HG02763 (cell line): Measurements from ENCODE around the gene PARVB.

Experiments
- ATAC-seq: cut with Tn5 transposase; IDR thresholded peaks from one replicate; pipeline ENCODE4 v1.9.1; 2021; ENCODE audit warnings: mild to moderate bottlenecking, moderate library complexity; ENCODE audit not compliant: unreplicated experiment

The PARVB gene

GRCh38 chr22:44026630-44027511, 2.8 kb downstream of the PARVB start:
- ATAC-seq = peak; percentile 47

- ATAC-seq = no peak
Observed at GRCh38 chr22:44028091-44028490, 4.0 kb downstream of the PARVB start.

GRCh38 chr22:44029069-44029468, 5.0 kb downstream of the PARVB start:
- no peak for ATAC-seq

- ATAC-seq = no peak
Observed at GRCh38 chr22:44030051-44030701, 6.1 kb downstream of the PARVB start.

DNA sequence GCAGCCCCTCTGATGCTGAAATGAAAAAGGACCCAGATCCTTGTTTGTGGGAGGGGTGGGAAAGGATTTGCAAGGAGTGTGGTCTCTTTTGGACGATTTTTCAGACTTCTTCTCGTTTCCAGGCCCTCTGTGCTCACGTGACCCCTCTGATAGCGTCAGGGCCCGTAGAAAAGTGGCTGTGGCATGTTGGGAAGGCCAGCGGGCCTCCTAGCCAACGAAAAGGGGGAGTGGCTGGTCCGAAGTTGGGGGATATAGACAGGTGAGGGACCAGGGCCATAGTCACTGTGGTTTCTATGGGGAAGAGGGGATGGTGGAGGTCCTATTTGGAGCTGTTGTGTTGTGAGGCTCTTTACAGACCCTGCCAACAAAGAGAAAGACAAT, 6.6 kb downstream of the PARVB start:
- ATAC-seq = no peak

- no peak for ATAC-seq
Observed at GRCh38 chr22:44031158-44031952, 7.3 kb downstream of the PARVB start.

DNA sequence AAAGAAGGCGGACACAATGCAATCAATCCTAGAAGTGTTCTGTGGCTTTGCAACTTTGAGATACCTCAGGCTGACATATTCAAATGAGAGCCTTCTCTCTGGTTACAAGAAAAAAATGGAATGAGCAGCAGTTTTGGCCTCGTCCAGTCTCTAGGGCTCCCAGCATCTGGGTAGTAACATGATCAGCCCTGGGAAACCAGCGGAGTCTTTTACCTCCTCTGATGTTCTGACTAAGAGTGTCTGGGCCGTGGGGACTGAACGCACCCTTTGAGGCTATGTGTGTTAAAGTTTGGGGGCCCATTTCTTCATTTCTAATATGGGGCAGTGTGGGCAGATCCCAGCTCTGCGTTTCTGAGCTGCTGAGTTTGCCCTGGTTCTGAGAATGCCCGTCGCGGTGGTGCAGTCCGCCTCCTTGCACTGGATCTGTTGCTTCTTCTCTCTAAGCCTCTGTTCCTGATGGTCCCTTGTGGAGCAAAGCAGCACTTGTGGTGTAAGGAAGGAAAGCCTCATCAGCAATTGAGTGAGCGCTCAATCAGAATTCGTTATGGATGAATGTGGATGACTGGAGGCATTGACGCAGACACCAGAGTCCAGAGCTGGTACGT, 8.1 kb downstream of the PARVB start:
- ATAC-seq = no peak

GRCh38 chr22:44033287-44033686, 9.2 kb downstream of the PARVB start:
- ATAC-seq = no peak

GRCh38 chr22:44033694-44034093, 9.6 kb downstream of the PARVB start:
- no peak for ATAC-seq

- no peak for ATAC-seq
Observed at GRCh38 chr22:44037519-44038375, 13.6 kb downstream of the PARVB start.

DNA sequence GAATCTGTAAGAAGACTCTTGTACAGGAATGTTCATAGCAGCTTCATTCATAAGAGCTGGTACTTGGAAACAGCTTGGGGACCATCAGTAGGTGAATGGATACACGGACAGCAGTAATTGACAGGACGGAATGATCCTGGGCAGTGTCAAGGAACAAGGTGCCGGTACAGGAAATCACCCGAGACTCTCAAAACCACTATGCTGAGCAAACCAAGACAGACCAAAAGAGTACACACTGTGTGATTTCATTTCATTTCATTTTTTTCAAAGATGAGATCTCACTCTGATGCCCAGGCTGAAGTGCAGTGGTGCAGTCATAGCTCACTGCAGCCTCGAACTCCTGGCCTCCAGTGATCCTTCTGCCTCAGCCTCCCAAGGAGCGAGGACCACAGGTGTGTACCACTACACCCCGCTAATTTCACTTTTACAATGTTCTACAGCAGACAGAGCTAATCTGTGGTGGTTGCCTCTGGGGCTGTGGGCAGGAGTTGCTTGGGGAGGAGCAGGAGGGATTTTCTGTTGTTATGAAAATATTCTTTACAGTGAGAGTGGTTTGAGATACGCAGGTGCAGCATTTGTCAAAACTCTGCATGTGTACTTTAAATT, 15.6 kb downstream of the PARVB start:
- ATAC-seq = no peak

DNA sequence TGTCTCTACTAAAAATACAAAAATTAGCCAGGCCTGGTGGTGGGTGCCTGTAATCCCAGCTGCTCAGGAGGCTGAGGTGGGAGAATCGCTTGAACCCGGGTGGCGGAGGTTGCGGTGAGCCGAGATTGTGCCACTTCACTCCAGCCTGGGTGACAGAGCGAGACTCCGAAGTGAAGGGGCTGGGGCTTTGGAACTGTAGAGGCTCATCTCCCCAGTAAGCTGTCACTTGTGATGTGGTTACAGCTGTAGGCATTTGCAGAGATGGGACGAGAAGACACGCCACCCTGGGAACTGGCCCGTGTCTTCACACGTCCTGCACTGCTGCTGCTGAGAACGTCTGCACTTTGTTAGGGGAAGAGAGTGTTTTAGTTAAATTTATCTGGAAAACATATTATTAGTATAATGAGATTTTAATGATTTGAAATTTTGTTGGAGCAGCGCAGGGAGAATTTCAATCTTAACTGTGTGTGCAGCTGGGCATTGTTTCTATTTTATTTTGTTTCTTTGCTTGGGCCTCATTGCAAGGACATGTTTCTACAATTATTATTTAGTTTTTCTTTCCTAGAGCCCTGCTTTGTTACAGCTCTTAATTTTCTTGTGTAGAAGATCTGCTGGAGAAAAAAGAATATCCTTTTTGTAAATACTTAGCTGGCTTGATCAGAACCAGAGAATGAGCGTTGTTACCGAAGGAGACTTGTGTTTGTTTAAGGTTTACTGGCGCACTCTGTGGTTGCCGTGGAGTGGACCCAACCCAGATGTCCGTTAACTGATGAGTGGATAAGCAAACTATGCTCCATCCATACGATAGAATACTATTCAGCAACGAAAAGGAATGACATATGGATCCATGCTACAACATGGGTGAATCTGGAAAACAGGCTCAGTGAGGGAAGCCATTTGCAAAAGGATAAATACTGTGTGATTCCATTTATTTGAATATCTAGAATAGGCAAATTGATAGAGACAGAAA, 18.4 kb downstream of the PARVB start:
- no peak for ATAC-seq

DNA sequence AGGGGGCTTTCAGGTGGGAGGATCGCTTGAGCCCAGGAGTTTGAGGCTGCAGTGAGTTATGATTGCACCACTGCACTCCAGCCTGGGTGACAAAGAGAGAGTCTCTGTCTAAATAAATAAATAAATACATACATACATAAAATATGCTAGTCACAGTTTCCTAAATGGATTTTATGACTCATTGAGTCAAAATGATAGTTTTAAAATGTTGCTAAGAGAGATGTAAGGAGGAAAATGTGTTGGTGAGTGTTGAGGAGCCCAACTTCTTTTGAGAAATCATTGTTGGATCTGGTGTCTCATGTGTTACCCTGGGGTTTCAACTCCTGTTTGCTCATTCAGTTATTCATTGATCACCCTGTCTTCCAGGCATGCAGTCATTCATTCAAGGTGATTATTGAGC, 21.0 kb downstream of the PARVB start:
- no peak for ATAC-seq

DNA sequence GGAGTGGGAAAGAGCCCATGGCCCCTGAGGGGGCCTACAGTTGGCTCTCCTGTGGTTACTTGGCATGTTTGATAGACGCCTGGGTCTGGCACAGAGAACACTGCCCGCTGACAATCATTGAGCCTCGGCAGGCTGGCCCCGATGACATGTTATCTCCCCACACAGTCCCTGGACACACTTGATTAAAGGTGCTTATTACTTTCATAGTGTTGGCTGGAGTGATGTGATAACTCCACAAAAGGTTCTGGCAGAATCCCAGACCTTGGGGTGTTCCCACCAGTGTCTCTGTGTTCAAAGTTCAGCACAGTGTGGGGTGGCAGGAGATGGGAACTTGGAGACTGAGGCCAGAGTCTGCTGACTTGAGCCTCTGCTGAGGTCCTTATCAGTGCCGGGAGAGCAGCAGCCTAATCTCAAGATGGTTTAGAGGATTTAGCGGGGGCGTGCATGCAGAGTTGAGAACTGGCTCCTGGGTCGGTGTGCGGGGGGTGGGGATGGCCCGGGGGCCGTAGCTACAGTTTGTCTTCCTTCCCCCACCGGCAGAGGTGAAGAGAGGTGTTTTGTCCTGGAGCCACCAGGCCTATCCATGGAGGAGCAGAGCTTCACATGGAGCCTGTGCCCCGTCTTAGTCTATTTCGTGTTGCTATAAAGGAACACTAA, 22.5 kb downstream of the PARVB start:
- no peak for ATAC-seq

- no peak for ATAC-seq
Observed at GRCh38 chr22:44047891-44048301, 23.8 kb downstream of the PARVB start.

- ATAC-seq = no peak
Observed at GRCh38 chr22:44049486-44050231, 25.6 kb downstream of the PARVB start.

GRCh38 chr22:44050766-44051355, 26.8 kb downstream of the PARVB start:
- ATAC-seq = no peak
